Measurements from ENCODE around the gene CFAP43.

GRCh38 chr10:104121485-104122224, 110.5 kb downstream of the CFAP43 start, which contains the start of gene SFR1:
- peak in 2 of 4 donors; percentile 19 to 69 for TF ChIP-seq POLR2A (IDR thresholded peaks at IDR 0.05)
- TF ChIP-seq CTCF (IDR thresholded peaks at IDR 0.05) = peak in 5 of 7 experiments; percentile 40 to 73 (median 50)
- TF ChIP-seq EP300 (IDR thresholded peaks at IDR 0.05) = no peak
- TF ChIP-seq POLR2AphosphoS5 (IDR thresholded peaks at IDR 0.05) = peak; percentile 92
